WTC11 (cell line): ENCODE results near the gene PGLYRP3. TPM values are rescaled to one million over a fixed set of nuclear protein-coding genes. Genes with fewer than 3 reads are reported as not detected.

Experiments used
- ATAC-seq: fragments of 200-7000 bp; cut with Tn5 transposase; 2 replicates; pipeline ENCODE4 v1.10.0; 2021; ENCODE audit warnings: mild to moderate bottlenecking, moderate library complexity
- CTCF ChIA-PET: fragments of 300-600 bp; sonication (Branson Sonifier 250); formaldehyde crosslinking; loops from one replicate; lab custom pipeline; 2021; ENCODE audit warnings: antibody characterized with exemption; lab: Charles Lee
- POLR2A ChIA-PET: fragments of 350-600 bp; sonication (Branson Sonifier 250); formaldehyde crosslinking; loops from one replicate; lab custom pipeline; 2021; ENCODE audit warnings: antibody characterized with exemption; lab: Charles Lee
- DNase-seq: peaks from one replicate; pipeline ENCODE4 v3.0.0; 2021; ENCODE audit warnings: low spot score
- H3K27ac Mint-ChIP-seq: 2 replicates; pipeline ENCODE4 v1.8.0; 2021; ENCODE audit warnings: mixed read lengths
- H3K27me3 Mint-ChIP-seq: 2 replicates; pipeline ENCODE4 v1.8.0; 2021; ENCODE audit warnings: low read depth, mild to moderate bottlenecking, moderate library complexity, mixed read lengths
- H3K36me3 Mint-ChIP-seq: 2 replicates; pipeline ENCODE4 v1.8.0; 2021; ENCODE audit warnings: mixed read lengths
- H3K4me1 Mint-ChIP-seq: 2 replicates; pipeline ENCODE4 v1.8.0; 2022; ENCODE audit warnings: mixed read lengths
- H3K4me3 Mint-ChIP-seq: 2 replicates; pipeline ENCODE4 v1.8.0; 2021; ENCODE audit warnings: mild to moderate bottlenecking, moderate library complexity, mixed read lengths
- H3K9me3 Mint-ChIP-seq: 2 replicates; pipeline ENCODE4 v1.8.0; 2021; ENCODE audit warnings: mixed read lengths
- ATF1 ChIP-seq: sonication (generic); formaldehyde crosslinking; IDR thresholded peaks from 2 replicates; pipeline ENCODE4 v1.8.1; 2023; ENCODE audit warnings: mild to moderate bottlenecking, moderate library complexity, missing genetic modification reagents
- FOXJ3 ChIP-seq: sonication (generic); formaldehyde crosslinking; IDR thresholded peaks from 2 replicates; pipeline ENCODE4 v1.9.0; 2021; ENCODE audit warnings: missing genetic modification reagents, mild to moderate bottlenecking, borderline replicate concordance
- FOXK1 ChIP-seq: sonication (generic); formaldehyde crosslinking; IDR thresholded peaks from 2 replicates; pipeline ENCODE4 v1.8.0; 2022; ENCODE audit warnings: mild to moderate bottlenecking, moderate library complexity, missing genetic modification reagents
- GRHL2 ChIP-seq: fragments of 250-450 bp; sonication (Bioruptor Pico); IDR thresholded peaks from 2 replicates; pipeline ENCODE4 v1.8.0; 2022; ENCODE audit warnings: mild to moderate bottlenecking, moderate library complexity; ENCODE audit not compliant: insufficient replicate concordance, severe bottlenecking
- GTF2I ChIP-seq: fragments of 250-450 bp; sonication (Bioruptor Pico); conservative IDR thresholded peaks from 2 replicates; pipeline ENCODE4 v1.4.0; 2021; ENCODE audit warnings: mild to moderate bottlenecking
- IRF2 ChIP-seq: sonication (generic); formaldehyde crosslinking; IDR thresholded peaks from 2 replicates; pipeline ENCODE4 v1.8.0; 2022; ENCODE audit warnings: low read depth, missing genetic modification reagents, borderline replicate concordance
- JAZF1 ChIP-seq: fragments of 250-450 bp; sonication (Bioruptor Pico); IDR thresholded peaks from 2 replicates; pipeline ENCODE4 v1.9.0; 2021; ENCODE audit warnings: moderate library complexity, mild to moderate bottlenecking, inconsistent platforms
- JUN ChIP-seq: sonication (generic); formaldehyde crosslinking; IDR thresholded peaks from 2 replicates; pipeline ENCODE4 v1.8.0; 2023; ENCODE audit warnings: mild to moderate bottlenecking, missing genetic modification reagents
- MYBL2 ChIP-seq: sonication (generic); formaldehyde crosslinking; IDR thresholded peaks from 2 replicates; pipeline ENCODE4 v1.8.1; 2023; ENCODE audit warnings: mild to moderate bottlenecking, moderate library complexity, missing genetic modification reagents
- NFATC4 ChIP-seq: fragments of 250-450 bp; sonication (Bioruptor Pico); IDR thresholded peaks from 2 replicates; pipeline ENCODE4 v1.9.0; 2021; ENCODE audit warnings: mild to moderate bottlenecking
- NR1H2 ChIP-seq: sonication (generic); formaldehyde crosslinking; IDR thresholded peaks from 2 replicates; pipeline ENCODE4 v1.9.0; 2021; ENCODE audit warnings: mild to moderate bottlenecking, moderate library complexity, missing genetic modification reagents
- RELA ChIP-seq: sonication (generic); formaldehyde crosslinking; IDR thresholded peaks from 2 replicates; pipeline ENCODE4 v1.8.1; 2022; ENCODE audit warnings: missing genetic modification reagents, mild to moderate bottlenecking, borderline replicate concordance
- RORB ChIP-seq: fragments of 250-450 bp; sonication (Bioruptor Pico); IDR thresholded peaks from 2 replicates; pipeline ENCODE4 v1.9.0; 2021; ENCODE audit warnings: mild to moderate bottlenecking
- SMAD3 ChIP-seq: sonication (generic); formaldehyde crosslinking; IDR thresholded peaks from 2 replicates; pipeline ENCODE4 v1.8.0; 2022; ENCODE audit warnings: missing genetic modification reagents, mild to moderate bottlenecking, borderline replicate concordance
- TP53 ChIP-seq: sonication (generic); formaldehyde crosslinking; IDR thresholded peaks from 2 replicates; pipeline ENCODE4 v1.8.1; 2023; ENCODE audit warnings: mild to moderate bottlenecking, missing genetic modification reagents
- ZNF138 ChIP-seq: sonication (generic); formaldehyde crosslinking; conservative IDR thresholded peaks from 2 replicates; pipeline ENCODE4 v1.8.1; 2022; ENCODE audit warnings: mild to moderate bottlenecking, moderate library complexity, missing genetic modification reagents
- ZNF396 ChIP-seq: fragments of 250-450 bp; sonication (Bioruptor Pico); IDR thresholded peaks from 2 replicates; pipeline ENCODE4 v1.8.0; 2021; ENCODE audit warnings: mild to moderate bottlenecking, moderate library complexity, borderline replicate concordance
- total RNA-seq: library from RNA; stranded (reverse); gene quantifications from 3 replicates; pipeline ENCODE4 v1.2.3, GENCODE V29; 2021
- TF ChIP-seq, protein P1 (sequence below): sonication (generic); formaldehyde crosslinking; IDR thresholded peaks from 2 replicates; pipeline ENCODE4 v1.8.1; 2023; ENCODE audit warnings: mild to moderate bottlenecking, missing genetic modification reagents
- TF ChIP-seq, protein P2 (sequence below): sonication (generic); formaldehyde crosslinking; IDR thresholded peaks from 2 replicates; pipeline ENCODE4 v1.8.0; 2022; ENCODE audit warnings: mild to moderate bottlenecking, missing genetic modification reagents
- TF ChIP-seq, protein P3 (sequence below): sonication (generic); formaldehyde crosslinking; IDR thresholded peaks from 2 replicates; pipeline ENCODE4 v1.8.0; 2022; ENCODE audit warnings: mild to moderate bottlenecking, missing genetic modification reagents
- TF ChIP-seq, protein P4 (sequence below): fragments of 250-450 bp; sonication (Bioruptor Pico); IDR thresholded peaks from 2 replicates; pipeline ENCODE4 v1.8.0; 2021; ENCODE audit warnings: mild to moderate bottlenecking
- TF ChIP-seq, protein P5 (sequence below): sonication (generic); formaldehyde crosslinking; IDR thresholded peaks from 2 replicates; pipeline ENCODE4 v1.8.1; 2022; ENCODE audit warnings: low read depth, mild to moderate bottlenecking, moderate library complexity, missing genetic modification reagents, borderline replicate concordance

Gene PGLYRP3
- total RNA-seq, 1 experiment from 2014 or later = not detected

DNA sequence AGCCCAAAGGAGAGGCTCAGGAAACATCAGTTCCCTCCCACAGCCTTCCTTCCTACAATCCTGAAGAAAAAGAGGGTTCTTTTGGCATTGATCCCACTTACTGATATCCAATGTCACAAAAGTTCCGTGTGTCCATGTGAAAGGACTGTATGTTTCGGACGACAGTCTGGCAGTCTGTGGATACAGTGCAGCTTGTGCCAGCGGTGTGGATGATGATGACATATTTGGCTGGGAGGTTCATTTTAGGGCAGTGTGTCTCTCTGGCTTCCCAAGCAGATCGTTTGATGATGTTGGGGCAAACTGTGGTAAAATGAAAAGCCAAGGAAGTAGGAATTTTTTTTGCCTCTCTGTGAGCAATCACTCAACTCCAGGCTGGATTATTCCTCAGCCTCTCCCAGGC lies 10.4 kb downstream of the PGLYRP3 start:
- ATAC-seq (no peak), DNase-seq (no peak)
- Mint-ChIP-seq H3K27ac (no peak overlapping the region), H3K4me1 (peaks cover 12% of the 10 kb centered on the region), H3K4me3 (no peak overlapping the region), H3K36me3 (no peaks in the 10 kb centered on the region), H3K9me3 (no peaks in the 10 kb centered on the region), H3K27me3 (no peaks in the 10 kb centered on the region)
- ChIA-PET POLR2A (no interaction called here), CTCF (interaction anchor here (1.0 to 2.0 kb wide), 2 partner anchors 9 to 14 kb away, joined by 3 to 8 read pairs; no protein-coding TSS in a partner anchor)
- no peak for TF ChIP-seq NR1H2 (CRISPR knock-in tag)

DNA sequence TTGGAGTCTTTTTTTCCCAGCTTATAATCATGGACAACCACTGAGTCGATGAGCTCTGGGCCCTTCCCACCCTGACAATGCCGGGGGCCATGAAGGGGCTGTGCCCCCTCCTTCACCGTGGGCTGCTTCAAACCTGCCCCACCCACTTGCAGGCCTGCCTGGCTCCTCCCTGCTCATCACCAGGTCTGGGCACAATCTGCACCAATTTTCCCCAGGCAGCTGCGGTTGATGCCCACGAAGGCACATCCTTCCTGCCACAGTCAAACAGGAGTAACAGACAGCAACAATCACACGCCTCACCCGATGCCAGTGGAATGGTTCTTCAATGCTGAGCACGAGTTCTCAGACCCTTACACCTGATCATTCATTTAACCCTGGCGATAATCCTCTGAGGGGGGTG lies 18.9 kb downstream of the PGLYRP3 start:
- DNase-seq = no peak
- H3K27ac Mint-ChIP-seq = no peak overlapping the region
- no peak for TF ChIP-seq NR1H2 (CRISPR knock-in tag)
- TF ChIP-seq JUN (CRISPR knock-in tag) = no peak
- TF ChIP-seq FOXK1 (CRISPR knock-in tag) = no peak
- TF ChIP-seq, all 79 proteins: peak for 0
- H3K27me3 Mint-ChIP-seq = peaks cover 2% of the 10 kb centered on the region; the same call in 1 of the 2 replicates
- no peaks in the 10 kb centered on the region for H3K36me3 Mint-ChIP-seq
- H3K4me3 Mint-ChIP-seq = no peak overlapping the region
- H3K4me1 Mint-ChIP-seq = peaks cover 23% of the 10 kb centered on the region
- POLR2A ChIA-PET = no interaction called here
- no peak for ATAC-seq
- CTCF ChIA-PET = interaction anchor here (1.0 to 1.6 kb wide), 5 partner anchors 9 to 333 kb away, joined by 3 to 8 read pairs (median 4); no protein-coding TSS in a partner anchor
- H3K9me3 Mint-ChIP-seq = no peaks in the 10 kb centered on the region

DNA sequence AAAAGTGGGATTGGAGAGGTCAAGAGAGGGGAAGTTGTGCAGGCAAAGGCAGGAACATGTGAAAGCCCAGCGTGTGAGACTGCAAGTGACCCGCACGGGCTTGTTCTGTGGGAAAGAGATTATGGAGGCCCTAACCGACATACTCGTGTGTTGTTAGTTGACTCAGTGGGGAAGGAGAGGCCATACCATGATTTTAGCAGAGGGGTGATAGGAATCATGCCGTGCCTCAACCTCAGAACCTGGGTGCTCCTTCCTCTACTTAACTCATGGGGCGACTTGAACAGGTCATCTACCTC lies 19.3 kb downstream of the PGLYRP3 start:
- no peak overlapping the region for H3K4me3 Mint-ChIP-seq
- ATAC-seq (no peak), DNase-seq (no peak)
- TF ChIP-seq, protein P1, sequence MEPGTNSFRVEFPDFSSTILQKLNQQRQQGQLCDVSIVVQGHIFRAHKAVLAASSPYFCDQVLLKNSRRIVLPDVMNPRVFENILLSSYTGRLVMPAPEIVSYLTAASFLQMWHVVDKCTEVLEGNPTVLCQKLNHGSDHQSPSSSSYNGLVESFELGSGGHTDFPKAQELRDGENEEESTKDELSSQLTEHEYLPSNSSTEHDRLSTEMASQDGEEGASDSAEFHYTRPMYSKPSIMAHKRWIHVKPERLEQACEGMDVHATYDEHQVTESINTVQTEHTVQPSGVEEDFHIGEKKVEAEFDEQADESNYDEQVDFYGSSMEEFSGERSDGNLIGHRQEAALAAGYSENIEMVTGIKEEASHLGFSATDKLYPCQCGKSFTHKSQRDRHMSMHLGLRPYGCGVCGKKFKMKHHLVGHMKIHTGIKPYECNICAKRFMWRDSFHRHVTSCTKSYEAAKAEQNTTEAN (CRISPR knock-in tag) = no peak
- TF ChIP-seq, protein P2, sequence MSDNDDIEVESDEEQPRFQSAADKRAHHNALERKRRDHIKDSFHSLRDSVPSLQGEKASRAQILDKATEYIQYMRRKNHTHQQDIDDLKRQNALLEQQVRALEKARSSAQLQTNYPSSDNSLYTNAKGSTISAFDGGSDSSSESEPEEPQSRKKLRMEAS = no peak
- no peak for TF ChIP-seq GRHL2 (CRISPR knock-in tag)
- no peak for TF ChIP-seq ZNF396
- no peak for TF ChIP-seq RORB (CRISPR knock-in tag)
- TF ChIP-seq FOXJ3 (CRISPR knock-in tag) = no peak
- TF ChIP-seq GTF2I = no peak
- no peak for TF ChIP-seq IRF2 (CRISPR knock-in tag)
- TF ChIP-seq ATF1 (CRISPR knock-in tag) = no peak
- no peak for TF ChIP-seq NFATC4 (CRISPR knock-in tag)
- TF ChIP-seq TP53 (CRISPR knock-in tag) = no peak
- TF ChIP-seq, protein P3, sequence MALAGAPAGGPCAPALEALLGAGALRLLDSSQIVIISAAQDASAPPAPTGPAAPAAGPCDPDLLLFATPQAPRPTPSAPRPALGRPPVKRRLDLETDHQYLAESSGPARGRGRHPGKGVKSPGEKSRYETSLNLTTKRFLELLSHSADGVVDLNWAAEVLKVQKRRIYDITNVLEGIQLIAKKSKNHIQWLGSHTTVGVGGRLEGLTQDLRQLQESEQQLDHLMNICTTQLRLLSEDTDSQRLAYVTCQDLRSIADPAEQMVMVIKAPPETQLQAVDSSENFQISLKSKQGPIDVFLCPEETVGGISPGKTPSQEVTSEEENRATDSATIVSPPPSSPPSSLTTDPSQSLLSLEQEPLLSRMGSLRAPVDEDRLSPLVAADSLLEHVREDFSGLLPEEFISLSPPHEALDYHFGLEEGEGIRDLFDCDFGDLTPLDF (CRISPR knock-in tag) = no peak
- TF ChIP-seq MYBL2 (CRISPR knock-in tag) = no peak
- no peak for TF ChIP-seq SMAD3 (CRISPR knock-in tag)
- TF ChIP-seq RELA (CRISPR knock-in tag) = no peak
- TF ChIP-seq, protein P4, sequence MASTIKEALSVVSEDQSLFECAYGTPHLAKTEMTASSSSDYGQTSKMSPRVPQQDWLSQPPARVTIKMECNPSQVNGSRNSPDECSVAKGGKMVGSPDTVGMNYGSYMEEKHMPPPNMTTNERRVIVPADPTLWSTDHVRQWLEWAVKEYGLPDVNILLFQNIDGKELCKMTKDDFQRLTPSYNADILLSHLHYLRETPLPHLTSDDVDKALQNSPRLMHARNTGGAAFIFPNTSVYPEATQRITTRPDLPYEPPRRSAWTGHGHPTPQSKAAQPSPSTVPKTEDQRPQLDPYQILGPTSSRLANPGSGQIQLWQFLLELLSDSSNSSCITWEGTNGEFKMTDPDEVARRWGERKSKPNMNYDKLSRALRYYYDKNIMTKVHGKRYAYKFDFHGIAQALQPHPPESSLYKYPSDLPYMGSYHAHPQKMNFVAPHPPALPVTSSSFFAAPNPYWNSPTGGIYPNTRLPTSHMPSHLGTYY (CRISPR knock-in tag) = no peak
- TF ChIP-seq ZNF138 = no peak
- TF ChIP-seq, protein P5, sequence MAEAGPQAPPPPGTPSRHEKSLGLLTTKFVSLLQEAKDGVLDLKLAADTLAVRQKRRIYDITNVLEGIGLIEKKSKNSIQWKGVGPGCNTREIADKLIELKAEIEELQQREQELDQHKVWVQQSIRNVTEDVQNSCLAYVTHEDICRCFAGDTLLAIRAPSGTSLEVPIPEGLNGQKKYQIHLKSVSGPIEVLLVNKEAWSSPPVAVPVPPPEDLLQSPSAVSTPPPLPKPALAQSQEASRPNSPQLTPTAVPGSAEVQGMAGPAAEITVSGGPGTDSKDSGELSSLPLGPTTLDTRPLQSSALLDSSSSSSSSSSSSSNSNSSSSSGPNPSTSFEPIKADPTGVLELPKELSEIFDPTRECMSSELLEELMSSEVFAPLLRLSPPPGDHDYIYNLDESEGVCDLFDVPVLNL = no peak
- no peak for TF ChIP-seq JAZF1 (CRISPR knock-in tag)
- no peak overlapping the region for H3K27ac Mint-ChIP-seq
- peaks cover 23% of the 10 kb centered on the region for H3K4me1 Mint-ChIP-seq
- H3K36me3 Mint-ChIP-seq = no peaks in the 10 kb centered on the region
- ChIA-PET POLR2A (no interaction called here), CTCF (interaction anchor here (1.0 to 2.2 kb wide), 8 partner anchors 9 to 333 kb away, joined by 3 to 9 read pairs (median 4); no protein-coding TSS in a partner anchor)
- peaks cover 2% of the 10 kb centered on the region; the same call in 1 of the 2 replicates for H3K27me3 Mint-ChIP-seq
- no peaks in the 10 kb centered on the region for H3K9me3 Mint-ChIP-seq
